T47D (cell line): ENCODE measurements around the gene PHF2.

Experiments used
- DNase-seq, 2 experiments: peaks; one replicate each; pipeline versions ENCODE4 v3.0.0 to v3.0.0-alpha.2; 2011 to 2012; ENCODE audit warnings: low read depth in 1 of 2, low spot score in 1 of 2
- JUND ChIP-seq: IDR thresholded peaks from 2 replicates; pipeline ENCODE4 v1.6.1; 2012; ENCODE audit warnings: low read depth
- in situ Hi-C: cut with HindIII; loops from 2 replicates; pipeline ENCODE4 v1.10.0; 2016; ENCODE audit warnings: low sequenced_read_pairs, low pct_unique_long_range_greater_than_20kb

The PHF2 gene

DNA sequence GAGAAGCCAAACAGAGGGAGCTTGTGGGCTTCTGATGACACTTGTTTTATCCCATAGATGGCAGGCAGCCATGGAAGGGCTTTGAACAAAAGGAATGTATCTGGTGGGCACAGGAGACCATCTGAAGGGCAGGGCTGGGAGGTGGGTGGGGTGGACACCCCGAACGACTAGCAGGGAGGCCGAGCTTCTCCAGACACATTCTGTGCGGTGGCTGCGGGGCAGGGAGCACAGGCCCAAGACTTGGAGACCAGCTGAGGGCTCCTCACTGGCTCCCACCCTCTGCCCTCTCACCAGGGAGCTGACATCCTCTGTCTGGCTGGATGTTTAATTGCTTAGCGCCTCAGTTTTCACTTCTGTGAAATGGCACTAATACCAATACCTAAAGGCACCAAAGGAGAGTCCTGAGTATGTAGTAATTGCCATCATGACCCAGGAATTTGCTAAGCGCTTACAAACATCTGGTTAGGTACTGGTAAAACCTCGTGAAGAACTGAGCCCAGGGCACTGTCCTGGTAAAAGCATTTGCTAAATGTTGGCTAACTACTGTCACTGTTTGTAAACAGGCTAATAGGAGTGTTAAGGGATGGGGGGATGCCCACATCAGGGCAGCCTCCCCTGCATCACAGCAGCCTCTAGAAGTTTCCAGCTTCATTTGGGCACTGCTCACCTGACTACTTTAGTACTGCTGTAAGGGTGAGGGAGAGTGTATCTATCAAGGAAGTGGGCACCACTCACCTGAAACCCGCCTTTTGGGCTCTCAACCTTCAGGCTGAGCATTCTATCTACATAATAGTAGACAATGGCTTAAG is 2.1 kb upstream of the PHF2 start:
- in situ Hi-C loops, result no loop called here
- TF ChIP-seq JUND, result no peak
- DNase-seq, result no peak

DNA sequence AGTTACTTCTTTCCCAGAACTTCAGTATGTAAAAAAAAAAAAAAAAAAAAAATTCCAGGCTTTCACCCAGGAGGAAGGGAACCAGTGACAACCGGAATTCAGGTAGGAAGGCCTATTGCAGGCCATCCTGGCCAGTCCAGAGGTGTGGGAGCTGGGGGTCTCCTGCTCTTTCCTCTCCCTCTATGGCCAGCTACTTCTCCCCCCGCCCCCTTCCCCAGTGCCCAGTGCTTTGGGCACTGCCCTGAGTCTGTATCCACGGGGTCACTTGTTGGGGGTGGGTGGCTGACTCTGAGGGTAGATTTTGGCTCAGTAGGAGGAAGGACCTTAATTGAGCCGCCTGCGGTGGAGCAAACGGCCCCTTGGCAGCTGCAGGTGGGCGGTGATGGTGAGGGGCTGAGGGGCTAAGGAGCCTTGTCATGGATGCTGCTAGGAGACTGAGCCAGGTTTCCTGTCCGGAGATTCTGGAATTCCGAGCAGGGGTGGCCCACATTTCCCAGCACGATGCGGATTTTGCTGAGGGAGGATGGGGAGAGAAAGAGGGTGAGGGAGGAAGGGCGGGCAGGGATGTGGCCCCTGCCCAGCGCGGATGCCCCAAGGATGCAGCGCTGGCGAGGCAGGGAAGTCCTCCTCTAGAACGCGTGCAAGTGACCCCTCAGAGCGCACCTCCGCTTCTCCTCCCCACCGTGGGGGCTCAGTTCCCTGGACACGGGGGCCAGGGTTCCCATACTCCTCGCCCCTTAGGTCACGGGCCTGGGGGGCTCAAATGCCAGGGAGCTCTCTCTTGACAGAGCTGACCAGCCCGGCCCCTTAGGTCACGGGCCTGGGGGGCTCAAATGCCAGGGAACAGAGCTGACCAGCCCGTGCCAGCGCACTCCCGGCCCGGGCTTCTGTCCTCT is 1.2 kb upstream of the PHF2 start:
- no peak for TF ChIP-seq JUND
- DNase-seq, result no peak
- in situ Hi-C loops, result no loop called here

- in situ Hi-C loops, result no loop called here
- peak in 1 of 2 experiments; percentile 58 for DNase-seq
- TF ChIP-seq JUND, result no peak
Measured at GRCh38 chr9:93575796-93576257, 557 bp upstream of the PHF2 start.

DNA sequence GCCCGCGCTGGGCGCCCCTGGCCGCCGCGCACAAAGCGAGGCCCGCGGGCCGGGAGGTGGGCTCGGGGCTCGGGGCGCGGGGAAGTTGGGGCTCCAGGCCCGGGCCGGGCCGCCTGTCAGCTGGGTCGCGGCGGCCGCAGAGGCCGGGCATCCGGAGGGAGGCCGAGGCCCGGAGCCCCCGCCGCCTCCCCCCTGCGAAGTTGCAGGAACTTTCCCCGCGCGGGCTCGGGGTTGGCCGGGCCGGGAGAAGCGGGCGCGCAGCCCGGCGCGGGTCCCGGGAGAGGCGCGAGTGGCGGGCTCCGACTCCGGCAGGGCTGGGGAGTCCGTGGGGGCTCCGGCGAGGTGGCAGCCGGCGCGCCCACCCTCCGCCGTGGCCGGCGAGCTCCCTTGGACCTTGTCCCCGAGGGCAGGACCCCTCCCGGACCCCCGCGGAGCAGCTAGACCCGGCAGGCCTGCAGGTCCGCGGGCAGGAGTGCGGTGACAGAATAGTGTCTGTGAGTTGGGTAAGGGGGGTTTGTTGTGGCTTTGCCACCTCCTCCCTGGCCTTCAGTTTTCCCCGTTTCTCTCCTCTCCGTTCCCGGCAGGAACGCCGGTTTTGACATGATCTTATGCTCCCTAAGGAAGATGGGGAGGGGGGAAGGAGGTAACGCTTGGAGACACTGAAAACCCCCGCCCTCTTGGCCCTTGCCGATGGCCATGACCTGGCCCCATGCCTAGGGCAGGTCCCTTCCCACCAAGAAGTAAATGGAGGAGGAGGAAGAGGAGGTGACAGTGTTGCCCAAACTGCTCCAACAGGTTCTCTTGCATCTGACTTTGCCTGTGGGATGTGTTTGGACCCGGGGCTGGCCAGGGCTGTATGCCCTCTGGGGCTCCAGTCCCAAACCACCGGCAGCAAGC is 942 bp downstream of the PHF2 start:
- in situ Hi-C loops, result no loop called here
- no peak for TF ChIP-seq JUND
- DNase-seq, result peak; percentile 82 to 88

- in situ Hi-C loops, result no loop called here
- no peak for DNase-seq
- TF ChIP-seq JUND, result no peak
Measured at GRCh38 chr9:93577975-93578682, 1.7 kb downstream of the PHF2 start.

- no peak for TF ChIP-seq JUND
- in situ Hi-C loops, result no loop called here
- no peak for DNase-seq
Measured at GRCh38 chr9:93578844-93579243, 2.5 kb downstream of the PHF2 start.

- DNase-seq, result no peak
- TF ChIP-seq JUND, result no peak
- in situ Hi-C loops, result no loop called here
Measured at GRCh38 chr9:93579711-93580516, 3.5 kb downstream of the PHF2 start.

DNA sequence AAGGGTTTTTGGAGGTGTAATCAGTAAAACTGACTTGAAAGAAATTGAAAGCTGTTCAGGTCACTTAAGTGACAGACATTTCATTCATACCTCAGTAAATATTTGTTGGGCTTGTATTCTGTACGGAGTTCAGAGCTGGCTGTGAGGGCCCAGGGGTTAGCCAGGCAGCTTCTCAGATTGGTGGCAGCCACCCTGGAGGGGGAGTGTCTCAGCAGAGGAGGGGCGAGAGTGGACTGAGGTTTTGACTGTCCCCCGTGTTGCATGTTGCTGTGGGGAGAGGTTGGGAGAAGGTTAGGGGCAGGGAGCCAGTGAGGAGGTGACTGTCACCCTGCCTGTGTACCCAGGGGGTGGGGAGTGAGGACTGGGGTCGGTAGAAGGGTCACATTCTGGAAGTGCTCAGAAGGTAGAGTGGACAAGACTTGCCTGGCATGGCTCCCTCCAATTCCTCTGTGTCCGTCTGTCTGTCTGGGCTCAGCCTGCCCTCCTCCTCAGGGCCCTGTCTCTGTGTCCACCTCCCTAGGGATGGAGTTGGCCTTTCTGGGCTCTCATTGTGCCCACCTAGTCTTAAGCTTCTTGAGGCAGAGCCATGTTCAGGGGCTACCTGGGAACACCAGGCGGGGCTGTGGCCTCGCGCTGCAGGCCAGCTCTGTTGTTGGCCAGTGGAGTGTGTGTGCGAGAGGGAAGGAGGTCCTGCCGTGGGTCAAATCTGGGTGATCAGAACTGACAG is 4.4 kb downstream of the PHF2 start:
- in situ Hi-C loops, result no loop called here
- DNase-seq, result no peak
- TF ChIP-seq JUND, result no peak

- in situ Hi-C loops, result no loop called here
- no peak for TF ChIP-seq JUND
- no peak for DNase-seq
Measured at GRCh38 chr9:93582115-93582514, 5.7 kb downstream of the PHF2 start.

DNA sequence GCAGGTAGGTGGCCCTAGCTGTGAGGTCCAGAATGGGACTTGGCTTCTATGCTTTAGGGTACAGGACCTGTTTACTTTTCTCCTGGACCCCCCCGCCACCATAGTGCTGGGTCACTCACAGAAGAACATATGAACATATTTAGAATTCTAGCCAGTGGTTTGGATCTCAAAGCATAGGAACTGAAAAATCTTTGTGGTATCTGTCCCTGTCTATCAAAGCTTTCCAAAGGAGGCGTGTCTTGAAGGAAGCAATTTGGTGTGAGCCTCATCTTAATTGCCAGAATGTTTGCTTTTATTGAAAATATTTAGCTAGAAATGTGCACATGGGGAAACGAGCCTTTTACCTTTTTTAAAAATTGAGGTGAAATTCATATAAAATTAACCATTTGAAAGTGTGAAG is 6.2 kb downstream of the PHF2 start:
- TF ChIP-seq JUND, result no peak
- in situ Hi-C loops, result no loop called here
- no peak for DNase-seq
